Brain pericyte (primary cell): Measurements from ENCODE around the gene KAZN.

ENCODE experiments used
- DNase-seq: peaks from one replicate; pipeline ENCODE4 v3.0.0-alpha.2; 2012; ENCODE audit warnings: low read depth, low spot score

KAZN gene

DNA sequence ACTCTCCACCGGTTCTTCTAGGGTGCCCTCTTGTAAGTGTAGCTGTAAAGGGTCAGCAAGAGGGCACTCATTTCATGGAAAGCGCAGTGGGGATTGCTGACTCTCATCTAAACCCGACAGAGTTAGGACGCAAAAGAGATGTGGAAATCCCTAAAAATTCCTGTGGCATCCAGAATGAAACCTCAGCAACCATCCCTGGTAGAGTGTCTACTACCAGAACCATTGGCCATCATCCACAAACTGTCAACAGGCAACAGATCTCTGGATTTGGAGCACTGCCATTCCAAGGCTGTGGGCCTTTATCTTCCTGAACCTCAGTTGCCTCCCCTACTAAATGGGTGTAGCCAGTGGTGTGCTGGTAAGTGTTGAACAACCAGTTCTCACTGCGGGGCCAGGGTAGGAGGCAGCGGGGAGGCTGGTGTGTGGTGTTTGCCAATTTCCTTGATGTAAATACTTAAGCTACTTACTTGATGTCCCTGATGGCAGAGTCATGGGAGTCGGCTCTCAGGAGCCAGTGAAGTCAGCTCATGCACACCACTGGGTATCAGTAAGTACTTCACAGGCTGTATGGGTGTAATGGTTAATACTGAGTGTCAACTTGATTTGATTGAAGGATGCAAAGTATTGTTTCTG lies 195.8 kb downstream of the KAZN start:
- DNase-seq = no peak

DNA sequence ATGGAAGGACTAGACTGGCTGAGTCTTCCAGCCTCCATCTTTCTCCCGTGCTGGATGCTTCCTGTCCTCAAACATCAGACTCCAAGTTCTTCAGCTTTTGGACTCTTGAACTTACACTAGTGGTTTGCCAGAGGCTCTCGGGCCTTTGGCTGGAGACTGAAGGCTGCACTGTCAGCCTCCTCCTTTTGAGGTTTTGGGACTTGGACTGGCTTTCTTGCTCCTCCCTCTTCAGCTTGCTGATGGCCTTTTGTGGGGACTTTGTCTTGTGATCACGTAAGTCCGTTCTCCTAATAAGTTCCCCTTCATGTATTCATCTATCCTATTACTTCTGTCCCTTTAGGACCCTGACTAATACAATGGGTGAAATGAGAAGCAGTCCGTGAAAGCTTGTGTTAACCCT lies 196.4 kb downstream of the KAZN start:
- no peak for DNase-seq

GRCh38 chr1:14795589-14795988 lies 197.1 kb downstream of the KAZN start:
- DNase-seq = no peak

DNA sequence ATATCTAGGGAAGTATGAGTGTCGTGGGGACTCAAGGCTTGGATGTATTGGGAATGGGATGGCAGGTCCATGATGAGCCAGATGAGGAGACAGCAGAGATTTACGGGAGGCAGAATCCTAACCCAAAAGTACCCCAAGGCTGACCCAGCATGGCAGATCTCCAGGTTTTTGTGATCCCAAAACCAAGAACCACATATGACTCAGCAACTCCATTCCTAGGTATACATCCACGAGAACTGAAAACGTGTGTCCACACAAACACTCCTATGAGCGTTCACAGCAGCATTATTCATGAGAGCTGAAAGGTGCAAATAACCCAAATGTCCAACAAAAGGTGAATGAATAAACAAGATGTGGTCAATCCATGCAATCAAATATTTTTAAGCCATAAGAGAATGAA lies 201.5 kb downstream of the KAZN start:
- DNase-seq = no peak

DNA sequence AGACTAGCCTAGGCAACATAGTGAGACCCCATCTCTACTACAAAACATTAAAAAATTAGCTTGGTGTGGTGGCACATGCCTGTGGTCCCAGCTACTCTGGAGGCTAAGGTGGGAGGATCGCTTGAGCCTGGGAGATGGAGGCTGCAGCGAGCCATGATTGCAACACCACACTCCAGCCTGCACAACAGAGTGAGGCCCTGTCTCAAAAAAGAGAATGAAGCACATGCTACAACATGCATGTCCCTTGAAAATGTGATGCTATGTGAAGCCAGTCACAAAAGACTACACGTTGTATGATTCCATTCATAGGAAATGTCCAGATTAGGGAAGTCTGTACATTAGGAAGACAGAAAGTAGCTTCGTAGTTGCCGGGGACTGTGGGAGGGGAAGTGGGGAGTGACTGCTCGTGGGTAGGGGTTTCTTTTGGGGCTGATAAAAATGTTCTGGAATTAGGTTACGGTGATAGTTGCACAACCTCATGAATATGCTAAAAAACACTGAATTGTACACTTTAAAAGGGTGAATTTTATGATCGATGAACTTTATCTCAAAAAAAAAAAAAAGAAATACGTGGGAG lies 202.1 kb downstream of the KAZN start:
- DNase-seq = no peak

GRCh38 chr1:14803002-14803789 lies 204.7 kb downstream of the KAZN start:
- DNase-seq = no peak

DNA sequence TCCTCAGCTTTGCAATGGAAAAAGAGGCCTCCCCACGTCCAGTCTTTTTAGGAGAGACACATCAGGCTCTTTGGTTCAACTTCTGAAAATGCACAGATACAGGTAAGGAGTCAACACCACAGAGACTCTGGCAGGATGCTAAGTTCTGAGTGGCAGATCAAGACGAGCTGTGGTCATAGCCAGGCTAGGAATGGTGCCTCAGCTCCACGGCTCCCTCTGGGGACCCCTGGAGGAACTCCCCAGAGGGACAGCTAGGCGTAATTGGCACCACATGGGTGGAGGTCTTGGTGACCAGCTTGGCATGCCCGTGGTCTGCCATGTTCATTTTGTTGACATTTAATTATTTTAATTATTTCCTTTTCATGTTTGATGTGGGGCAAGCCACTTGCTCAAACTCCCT lies 206.1 kb downstream of the KAZN start:
- no peak for DNase-seq

GRCh38 chr1:14806772-14807171 lies 208.3 kb downstream of the KAZN start:
- DNase-seq = no peak

GRCh38 chr1:14808768-14809167 lies 210.3 kb downstream of the KAZN start:
- no peak for DNase-seq

DNA sequence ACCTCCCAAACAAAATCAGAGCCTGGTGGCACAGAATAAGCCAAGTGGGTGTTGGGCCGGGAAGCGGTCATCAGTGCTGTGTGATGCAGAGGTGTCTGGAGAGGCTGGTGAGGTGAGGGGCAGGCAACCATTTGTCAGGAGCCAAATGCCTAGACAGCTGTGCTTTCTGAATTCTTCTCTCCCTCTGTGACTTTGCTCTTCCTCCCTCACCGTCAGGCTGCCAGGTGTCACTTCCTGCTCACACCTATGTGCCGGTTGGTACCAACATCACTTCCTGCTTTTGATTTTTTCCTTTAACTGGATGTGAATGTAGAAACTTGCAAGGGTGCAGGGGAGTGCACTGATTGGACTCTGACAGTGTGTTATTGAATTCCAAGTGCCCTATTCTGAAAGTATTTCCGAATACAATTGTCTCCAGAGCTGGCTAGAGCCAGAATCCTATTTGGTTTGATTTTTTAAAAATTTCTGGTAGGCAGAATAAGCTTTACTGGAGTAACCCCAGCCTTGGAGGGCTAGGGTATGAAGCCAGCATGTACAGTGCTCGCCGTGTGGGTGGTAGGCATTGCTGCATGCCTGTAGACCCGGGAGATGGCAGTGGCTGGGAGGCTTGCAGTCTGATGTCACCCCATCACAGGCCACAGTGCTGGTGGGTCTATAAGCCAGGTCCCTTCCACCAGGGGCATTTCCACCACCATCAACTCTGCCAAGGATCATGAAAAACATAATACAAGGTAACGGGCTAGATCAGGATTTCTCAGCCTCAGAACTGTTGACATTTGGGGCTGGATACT lies 210.9 kb downstream of the KAZN start:
- DNase-seq = no peak

DNA sequence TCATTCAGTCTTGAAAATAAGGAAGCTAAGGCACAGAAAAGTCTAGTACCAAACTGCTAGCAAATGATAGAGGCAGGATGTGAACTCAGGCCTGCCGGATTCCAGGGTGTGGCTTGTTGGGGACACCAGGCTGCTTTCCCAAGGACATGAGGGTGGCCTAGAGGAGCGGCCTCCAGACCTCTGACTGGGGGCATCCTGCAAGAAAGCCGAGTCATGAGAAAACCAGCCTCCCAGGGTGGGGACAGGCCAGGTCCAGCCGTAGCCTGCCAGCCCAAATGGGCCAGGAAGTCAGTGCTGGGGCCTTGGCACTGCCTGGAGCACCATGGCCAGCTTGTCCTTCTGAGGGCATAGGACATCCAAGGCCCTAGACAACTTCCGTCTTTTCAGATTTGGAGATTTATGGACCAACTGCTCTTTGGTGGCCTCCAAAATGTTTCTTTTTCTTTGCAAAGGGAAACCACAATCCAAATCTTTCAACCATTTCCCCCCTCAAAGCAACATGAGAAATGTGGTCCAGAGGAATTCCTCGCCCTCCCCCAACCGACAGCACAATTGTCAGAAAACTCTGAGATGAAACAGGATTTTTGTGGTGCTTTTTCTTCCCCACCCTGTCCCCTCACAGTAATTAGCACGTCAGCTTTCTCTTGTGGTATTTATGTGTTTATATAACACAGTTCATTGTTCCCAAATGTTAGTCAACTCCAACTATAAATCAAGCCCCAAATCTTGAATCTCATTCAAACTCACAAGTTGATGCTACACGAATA lies 212.3 kb downstream of the KAZN start:
- DNase-seq = no peak

DNA sequence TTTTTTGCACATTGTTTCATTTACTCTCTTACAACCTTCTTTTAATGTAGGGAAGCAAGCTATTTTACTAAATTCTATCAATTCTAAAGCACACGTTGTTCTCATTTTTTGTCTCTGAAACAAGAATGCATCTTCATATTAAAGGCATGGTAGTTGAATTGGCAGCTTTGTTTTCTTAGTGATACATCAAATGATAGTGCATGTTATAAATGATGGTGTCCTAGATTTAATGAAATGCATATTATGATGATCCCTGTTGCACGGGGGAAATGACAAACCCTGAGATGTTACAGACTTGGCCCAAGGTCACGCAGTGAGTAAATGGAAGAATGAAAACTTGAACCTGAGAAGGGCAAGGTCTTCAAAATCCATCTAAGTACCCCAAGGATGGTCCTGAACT lies 213.1 kb downstream of the KAZN start:
- DNase-seq = no peak

GRCh38 chr1:14812189-14812588 lies 213.7 kb downstream of the KAZN start:
- no peak for DNase-seq

DNA sequence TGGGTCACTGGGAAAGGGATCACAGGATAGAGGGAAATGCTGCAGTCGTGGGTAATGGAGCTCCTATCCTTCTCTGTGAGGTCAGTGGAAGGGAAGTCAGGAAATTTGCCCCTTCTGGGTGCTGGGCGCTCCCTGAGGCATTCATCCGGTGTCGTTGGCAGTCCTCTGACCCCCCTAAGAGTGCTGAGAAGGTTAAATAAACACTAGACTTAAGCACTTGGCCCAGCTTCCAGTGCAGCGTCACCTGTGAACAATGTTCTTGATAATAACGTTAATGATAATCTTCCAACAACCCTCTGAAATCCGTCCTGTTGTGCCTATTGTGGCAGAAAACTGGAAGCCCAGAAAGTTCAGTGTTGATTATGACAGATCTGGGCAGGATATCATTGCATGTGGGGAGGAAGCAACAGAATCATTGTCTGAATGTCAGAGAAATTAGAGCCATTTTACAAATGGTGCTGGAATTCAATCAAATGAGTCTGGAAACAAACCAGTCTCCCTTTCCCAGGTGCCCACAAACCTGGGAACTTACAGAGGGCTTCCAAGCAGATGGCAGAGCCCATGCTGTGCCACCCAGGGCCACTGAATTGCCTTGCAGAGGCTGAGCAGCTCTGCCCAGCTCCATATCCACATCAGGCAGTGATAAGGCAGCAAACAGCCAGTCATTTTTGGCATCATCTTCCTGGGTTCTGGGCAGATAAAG lies 216.8 kb downstream of the KAZN start:
- DNase-seq = no peak

DNA sequence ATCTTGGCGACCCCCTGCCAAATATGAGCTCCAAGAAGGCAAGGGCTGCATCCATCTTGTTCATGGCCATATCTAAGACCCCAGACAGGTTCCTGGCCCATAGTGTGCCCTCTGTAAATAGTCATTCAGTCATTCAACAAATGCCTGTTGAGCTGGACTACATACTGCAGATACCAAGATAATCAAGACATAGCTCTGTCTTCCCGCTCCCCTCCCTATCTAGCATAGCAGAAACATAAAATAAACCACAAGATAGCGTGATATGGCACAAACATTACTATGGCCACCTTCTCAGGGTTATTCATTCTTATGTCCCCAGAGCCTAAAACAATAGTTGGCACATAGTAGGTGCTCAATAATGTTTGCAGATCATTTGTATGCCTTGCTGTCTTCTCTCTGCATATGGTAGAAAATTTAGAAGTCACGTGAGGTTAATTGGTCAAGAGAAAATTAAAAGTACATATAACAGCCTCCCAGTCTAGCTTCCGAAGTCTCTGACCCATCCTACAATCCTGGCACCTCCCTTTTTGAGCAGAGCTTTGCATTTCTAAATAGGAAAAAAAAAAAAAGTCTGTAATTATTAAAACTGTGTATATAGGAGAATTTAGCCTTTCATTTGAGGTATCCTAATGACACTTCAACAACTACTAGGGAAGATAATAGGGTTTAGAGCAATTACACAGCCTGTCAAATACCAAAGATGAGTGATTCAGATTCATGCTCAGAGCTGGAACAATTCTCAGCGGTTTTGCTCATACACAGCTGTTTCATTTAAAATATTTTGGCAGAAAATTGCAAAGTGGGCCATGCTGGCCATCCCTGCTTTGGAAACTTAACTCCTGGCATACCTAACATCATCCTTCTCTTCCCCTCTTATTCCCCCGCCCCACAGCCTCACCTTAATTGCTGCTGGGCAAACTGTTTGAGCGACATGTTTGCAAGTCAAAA lies 219.0 kb downstream of the KAZN start:
- no peak for DNase-seq

DNA sequence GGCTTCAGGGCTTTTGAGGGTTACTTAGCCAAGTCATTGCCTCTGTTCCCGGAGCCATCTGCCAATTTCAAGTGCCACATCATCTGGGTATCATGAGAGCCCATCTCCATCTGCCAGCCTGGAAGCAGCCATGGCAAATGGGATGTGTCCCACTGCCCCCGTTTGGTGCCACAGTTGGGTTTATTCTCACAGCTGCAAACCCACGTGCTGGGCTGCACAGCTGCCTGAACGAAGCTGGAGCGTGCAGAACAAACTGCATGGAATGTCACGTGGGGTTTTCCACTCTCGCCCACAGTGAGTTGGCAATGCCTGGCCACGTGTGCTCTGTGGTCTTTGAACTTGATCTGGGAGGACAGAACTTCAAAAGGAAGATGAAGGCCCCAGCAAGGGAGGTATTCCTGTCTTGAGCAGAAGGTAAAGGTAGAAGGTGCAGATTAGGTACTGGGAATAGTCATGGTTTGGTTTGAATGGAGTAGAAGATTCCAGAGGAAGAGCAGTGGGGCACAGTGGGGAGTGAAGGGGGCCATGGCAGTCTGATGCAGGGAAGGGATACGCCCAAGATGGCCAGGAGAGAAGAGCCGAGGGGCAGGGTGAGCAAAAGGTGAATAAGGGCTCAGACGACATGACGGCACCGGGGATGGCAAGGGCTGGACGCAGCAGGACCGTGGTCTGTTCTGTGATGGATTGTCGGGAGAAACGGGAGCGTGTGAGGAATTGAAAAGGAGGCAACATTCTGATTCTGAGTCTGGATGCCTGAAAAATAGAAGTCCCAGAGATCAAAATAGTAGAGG lies 222.0 kb downstream of the KAZN start:
- DNase-seq = no peak

GRCh38 chr1:14822493-14822892 lies 224.0 kb downstream of the KAZN start:
- DNase-seq = no peak

DNA sequence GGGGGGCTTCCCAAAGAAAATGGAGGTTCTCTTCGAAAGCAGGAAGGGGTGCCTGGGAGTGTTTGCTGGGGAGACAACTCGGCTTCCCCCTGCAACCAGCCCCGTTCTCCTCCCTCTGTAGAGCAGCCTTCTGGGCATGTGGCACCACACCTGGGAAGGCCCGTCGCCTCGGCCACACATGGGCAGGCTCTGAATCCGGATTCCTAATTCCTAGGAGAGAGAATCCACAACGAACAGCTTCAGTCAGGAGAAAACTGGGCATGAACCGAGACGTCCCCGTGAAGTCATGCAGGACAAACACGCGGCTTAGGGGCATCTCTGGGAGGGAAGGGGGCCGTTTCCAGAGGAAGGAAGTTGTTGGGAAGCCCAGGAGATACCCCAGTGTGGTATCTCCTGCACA lies 224.5 kb downstream of the KAZN start:
- DNase-seq = no peak

- no peak for DNase-seq
Observed at GRCh38 chr1:14824314-14824915, 225.9 kb downstream of the KAZN start.
